NCI-H2171 (cell line): ENCODE results near the gene P2RY12.

Experiments used
- DNase-seq: peaks from one replicate; lab custom pipeline; 2025; lab: John Stamatoyannopoulos, UW

Gene P2RY12

GRCh38 chr3:151346292-151346691 lies 38.3 kb downstream of the P2RY12 start:
- no peak for DNase-seq

GRCh38 chr3:151345859-151346258 lies 38.7 kb downstream of the P2RY12 start:
- no peak for DNase-seq

DNA sequence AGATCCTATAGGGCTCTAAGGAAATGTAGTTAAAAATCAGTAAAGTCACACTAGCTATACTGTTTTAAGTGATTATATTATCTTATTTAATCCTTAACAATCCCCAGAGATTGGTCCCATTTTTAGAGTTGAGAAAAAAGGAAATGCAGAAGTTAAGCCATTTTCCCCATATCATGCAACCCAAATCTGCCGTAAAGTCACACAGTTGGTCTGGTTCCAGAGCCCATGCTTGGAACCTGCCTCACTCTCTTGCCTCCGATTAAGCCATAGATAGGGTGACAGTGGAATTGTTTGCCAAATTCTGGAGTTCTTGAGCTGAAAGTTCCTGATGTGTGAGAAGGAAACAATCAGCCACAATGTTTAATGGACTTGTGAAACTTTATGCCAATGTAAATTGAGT lies 52.9 kb downstream of the P2RY12 start:
- no peak for DNase-seq

- no peak for DNase-seq
Measured at GRCh38 chr3:151330899-151331298, 53.7 kb downstream of the P2RY12 start.

DNA sequence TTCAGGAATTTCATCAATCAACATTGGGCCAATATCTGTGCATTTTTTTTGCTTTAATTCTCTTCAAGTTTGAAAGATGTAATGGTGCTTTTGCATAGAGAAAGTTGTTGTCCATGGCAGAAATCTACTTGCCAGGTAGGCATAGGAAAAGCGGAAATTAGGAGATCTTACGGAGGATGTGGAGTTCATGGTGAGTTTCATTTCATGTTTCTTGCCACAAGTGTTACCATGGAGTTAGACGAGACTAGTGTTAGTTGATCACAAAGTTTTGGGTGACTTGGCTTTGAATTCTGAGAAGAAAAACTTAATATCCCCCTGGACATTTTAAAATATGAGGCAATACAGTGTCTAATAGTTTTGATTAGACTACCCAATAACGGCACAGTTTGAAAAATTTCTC lies 54.2 kb downstream of the P2RY12 start:
- DNase-seq, result no peak

- DNase-seq, result no peak
Measured at GRCh38 chr3:151329363-151329762, 55.2 kb downstream of the P2RY12 start, which contains the start of gene P2RY13. TSS of gene P2RY13 (minus strand) at chr3:151329549. CDS start at chr3:151329528, 21 bp downstream.

- no peak for DNase-seq
Measured at GRCh38 chr3:151328298-151328995, 56.1 kb downstream of the P2RY12 start.

DNA sequence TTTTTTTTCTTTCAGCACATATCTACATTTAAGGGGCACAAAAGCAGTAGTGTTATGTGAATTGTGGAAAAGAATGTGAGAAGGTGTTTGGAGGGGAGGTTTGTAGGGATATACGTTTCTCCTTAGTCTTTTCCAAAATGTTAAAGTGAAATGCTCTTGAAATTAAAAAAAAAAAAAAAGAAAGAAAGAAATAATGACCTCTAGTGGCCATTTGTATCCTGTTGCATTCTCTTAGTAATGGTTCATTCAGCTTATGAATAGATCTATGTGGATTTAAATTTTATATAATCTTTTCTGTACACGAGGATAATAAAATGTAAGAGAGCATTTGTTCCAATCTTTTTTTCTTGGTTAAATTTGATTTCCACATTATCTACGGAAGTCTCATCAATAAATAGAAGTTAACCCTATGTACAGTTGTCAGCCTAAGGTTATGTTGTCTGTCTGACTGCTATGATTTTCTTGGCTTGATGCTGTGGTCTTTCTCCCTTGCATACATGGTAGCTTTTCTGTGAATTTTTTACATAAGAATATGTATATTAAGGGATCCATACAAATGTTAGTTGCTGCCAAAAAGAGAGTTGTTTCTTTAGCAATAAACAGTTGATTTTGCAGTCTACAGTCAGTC lies 56.9 kb downstream of the P2RY12 start:
- peak; percentile 6 for DNase-seq

DNA sequence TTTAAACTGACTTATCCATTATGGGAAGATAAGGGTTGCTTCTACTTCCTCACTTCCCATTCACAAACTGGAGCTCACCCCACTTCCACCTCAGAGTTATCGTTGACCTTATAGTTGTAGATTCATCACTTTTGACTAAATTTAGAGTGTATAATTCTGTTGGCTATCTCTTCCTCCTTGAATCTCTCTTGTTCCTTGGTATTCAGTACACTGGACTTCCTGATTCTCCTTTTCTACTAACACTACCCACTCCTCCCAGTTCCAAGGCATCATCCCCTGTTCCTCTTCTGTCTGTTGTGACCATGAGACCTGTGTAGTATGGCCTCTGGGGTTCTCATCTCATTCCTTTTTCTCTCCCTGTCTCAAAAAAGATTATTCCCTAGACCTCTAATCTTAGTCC lies 62.0 kb downstream of the P2RY12 start:
- no peak for DNase-seq

DNA sequence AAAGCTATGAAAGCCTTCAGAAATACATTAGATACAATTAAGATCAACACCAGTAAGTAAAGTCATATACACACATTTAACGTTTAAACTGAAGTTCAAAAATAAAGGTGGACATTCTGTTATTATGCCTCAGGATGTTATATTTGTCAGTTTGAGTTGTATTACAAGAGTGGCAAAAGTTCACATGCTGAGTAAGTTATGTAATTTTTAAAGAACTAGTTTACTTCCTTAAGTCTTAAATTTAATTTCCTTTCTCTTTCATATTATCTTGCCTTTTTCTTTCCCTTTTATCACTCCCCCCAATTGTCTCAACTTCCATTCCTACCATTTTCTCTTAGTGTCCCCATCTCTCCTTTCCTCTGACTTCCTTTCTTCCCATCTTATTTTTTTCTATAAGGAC lies 63.0 kb downstream of the P2RY12 start:
- DNase-seq, result no peak

DNA sequence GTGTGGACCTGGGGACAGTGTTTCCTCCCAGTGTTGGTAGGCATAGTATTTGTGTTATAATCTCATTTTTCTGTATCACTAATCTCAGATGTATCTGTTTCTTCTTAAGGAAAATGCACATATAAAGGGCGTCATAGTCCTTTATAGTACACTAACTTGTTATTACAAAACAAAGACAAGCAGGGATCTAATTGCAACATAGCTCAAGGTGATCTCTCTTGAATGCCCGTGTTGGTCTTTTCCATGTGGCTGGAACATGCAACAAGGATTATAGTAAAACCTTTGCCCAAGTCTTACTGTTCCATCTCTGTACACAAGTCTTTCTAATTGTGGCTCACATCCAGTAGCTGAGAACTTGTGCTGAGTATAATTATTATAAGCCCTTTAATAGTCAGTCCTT lies 64.4 kb downstream of the P2RY12 start:
- DNase-seq, result no peak

GRCh38 chr3:151319628-151320027 lies 64.9 kb downstream of the P2RY12 start:
- DNase-seq, result no peak

DNA sequence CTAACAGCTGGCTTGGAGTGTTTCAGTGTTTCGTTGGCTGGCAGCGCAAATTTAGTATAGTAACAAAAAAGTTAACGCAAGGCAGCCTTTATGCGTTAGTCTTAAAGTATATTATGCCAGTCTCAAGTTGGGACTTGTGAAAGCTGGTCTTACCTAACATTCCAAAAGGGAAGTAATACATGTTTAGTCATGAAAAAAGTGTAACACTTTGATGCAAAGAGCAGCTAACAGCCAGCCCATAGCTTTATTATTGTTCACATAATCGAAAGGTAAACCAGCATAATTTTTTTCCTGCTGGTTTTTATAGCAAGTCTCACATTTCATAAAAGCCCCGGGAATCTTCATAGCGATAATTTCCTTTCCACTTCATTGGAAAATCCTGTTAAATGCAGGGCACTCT lies 65.6 kb downstream of the P2RY12 start:
- no peak for DNase-seq

DNA sequence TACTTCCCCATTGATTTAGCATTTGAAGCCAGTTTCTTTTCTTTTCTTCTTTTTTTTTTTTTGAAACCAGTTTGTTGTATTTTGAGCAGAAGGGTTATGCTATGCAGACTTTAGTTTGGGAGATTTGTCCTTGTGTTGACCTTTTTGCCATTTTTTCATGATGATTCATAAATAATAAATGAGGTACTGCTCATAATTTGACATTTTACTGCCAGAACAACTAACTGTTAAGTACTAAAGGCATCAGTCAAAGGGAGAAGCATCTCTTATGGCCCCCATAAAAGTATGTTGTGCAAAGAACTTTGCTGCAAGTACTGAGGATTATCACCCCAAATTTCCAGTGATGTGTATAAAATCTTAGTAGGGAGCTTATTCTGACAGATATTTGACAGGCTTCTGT lies 66.2 kb downstream of the P2RY12 start:
- DNase-seq, result no peak

GRCh38 chr3:151316267-151316991 lies 68.1 kb downstream of the P2RY12 start, which contains the start of gene GPR87:
TSS of gene GPR87 (minus strand) at chr3:151316820. CDS start at chr3:151300100, 16,720 bp downstream.
- no peak for DNase-seq

GRCh38 chr3:151315846-151316245 lies 68.7 kb downstream of the P2RY12 start:
- no peak for DNase-seq

DNA sequence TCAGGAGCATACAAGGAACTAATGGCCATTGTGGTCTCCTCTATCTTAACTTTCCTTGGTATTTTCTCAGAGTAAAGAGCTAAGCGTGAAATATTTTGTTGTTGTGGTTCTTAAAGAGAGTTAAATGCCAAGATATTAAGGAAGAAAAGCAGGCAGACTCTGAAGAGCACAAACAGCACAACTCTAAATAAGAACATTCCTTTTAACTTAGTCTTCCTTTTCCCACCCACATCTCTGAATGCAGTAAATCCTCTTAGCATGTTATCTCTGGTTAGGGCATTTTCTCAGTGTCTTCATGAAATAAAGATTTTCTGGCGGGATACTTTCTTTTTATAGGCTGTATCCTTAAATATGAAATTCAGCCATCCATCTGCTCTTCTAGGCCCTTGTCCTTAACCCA lies 69.4 kb downstream of the P2RY12 start:
- DNase-seq, result no peak

DNA sequence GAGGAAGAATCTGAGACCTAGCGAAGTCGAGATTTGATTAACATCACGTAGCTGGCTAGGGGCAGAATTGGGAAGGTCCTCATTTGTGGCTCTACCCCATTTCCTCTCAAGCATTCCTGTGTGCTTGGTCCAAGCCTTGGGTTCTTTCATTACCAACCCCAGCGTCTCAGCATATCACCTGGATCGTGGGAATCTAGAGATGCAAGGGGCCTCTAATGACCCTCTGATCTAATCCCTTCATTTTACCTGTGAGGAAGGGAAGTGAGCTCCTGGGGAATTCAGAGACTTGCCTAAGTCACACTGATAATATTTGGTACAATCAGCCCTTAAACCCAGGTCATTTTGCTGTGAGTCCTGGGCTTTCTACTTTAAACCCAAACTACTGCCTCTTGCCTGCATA lies 70.0 kb downstream of the P2RY12 start:
- no peak for DNase-seq

DNA sequence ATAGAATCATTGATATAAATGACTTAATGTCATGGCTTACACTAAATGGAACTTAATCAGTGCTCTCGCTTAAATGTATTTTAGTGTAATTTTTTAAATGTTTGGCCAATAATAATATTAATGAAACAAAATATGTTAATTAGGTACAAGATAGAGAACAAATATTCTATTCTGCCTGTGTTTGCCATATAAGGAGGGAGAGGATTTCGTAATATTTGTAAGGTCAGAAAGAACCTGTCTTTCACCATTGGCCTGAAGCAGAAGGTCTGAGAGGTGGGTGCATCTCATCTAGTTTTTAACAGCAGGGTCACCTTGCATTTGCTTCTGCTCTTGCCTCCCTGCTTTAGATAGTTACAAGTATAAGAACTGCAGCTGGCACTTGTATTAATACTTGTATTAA lies 70.4 kb downstream of the P2RY12 start:
- DNase-seq, result no peak

GRCh38 chr3:151312972-151313371 lies 71.6 kb downstream of the P2RY12 start:
- DNase-seq, result no peak

DNA sequence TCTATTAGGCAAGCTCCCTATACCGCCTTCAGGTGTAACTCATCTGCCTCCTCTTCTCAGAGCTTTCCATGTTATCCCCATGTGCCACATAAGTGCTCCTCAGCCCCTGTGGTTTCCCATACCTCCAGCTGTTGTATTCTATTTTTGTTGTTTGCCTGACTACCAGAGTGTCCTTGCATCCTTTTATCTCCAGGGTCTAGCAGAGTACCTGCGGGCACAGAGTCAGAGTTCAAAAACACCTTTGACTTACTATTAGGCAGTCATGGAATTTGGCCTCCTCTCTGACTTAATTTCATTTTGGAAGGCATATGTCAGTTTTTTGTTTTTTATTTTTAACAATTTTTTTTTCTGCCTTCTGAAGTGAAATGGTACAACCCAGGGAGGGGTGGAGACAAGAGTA lies 75.0 kb downstream of the P2RY12 start:
- no peak for DNase-seq

- no peak for DNase-seq
Measured at GRCh38 chr3:151307583-151308488, 76.7 kb downstream of the P2RY12 start.
